Astrocyte (in vitro differentiated cells and primary cell): ENCODE measurements around the gene DLGAP1. TPM values are rescaled to one million over a fixed set of nuclear protein-coding genes. Genes with fewer than 3 reads are reported as not detected.

Experiments
- DNase-seq: peaks from one replicate; pipeline ENCODE4 v3.0.0-alpha.2; 2010; ENCODE audit warnings: low read depth
- FAIRE-seq: peaks from 2 replicates; lab custom pipeline; 2011; peaks lifted over from hg19 to GRCh38; lab: Jason Lieb, UNC
- H2AFZ ChIP-seq: 2 replicates; pipeline ENCODE4 v1.6.0; 2012; ENCODE audit warnings: low read depth, low read length, inconsistent platforms
- H3K27ac ChIP-seq: 2 replicates; pipeline ENCODE4 v1.5.1; 2011; ENCODE audit warnings: low read depth, low read length, inconsistent platforms
- H3K27me3 ChIP-seq: 2 replicates; pipeline ENCODE4 v1.6.0; 2011; ENCODE audit warnings: low read length, inconsistent platforms; ENCODE audit not compliant: insufficient read depth
- H3K36me3 ChIP-seq: 2 replicates; pipeline ENCODE4 v1.5.1; 2011; ENCODE audit warnings: low read length, inconsistent platforms; ENCODE audit not compliant: insufficient read depth
- H3K4me1 ChIP-seq: 2 replicates; pipeline ENCODE4 v1.5.1; 2011; ENCODE audit warnings: low read length, inconsistent platforms; ENCODE audit not compliant: insufficient read depth
- H3K4me2 ChIP-seq: 2 replicates; pipeline ENCODE4 v1.6.0; 2012; ENCODE audit warnings: low read length, inconsistent platforms
- H3K4me3 ChIP-seq: 2 replicates; pipeline ENCODE4 v1.5.1; 2011; ENCODE audit warnings: low read depth, mild to moderate bottlenecking, low read length, inconsistent platforms; ENCODE audit not compliant: insufficient read depth
- H3K79me2 ChIP-seq: 2 replicates; pipeline ENCODE4 v1.6.0; 2012; ENCODE audit warnings: mild to moderate bottlenecking, low read length, inconsistent platforms; ENCODE audit not compliant: insufficient read depth
- H3K9ac ChIP-seq: 2 replicates; pipeline ENCODE4 v1.6.0; 2012; ENCODE audit warnings: mild to moderate bottlenecking, low read length, inconsistent platforms
- H3K9me3 ChIP-seq: 2 replicates; pipeline ENCODE4 v1.5.1; 2012; ENCODE audit warnings: low read depth, mild to moderate bottlenecking, low read length, inconsistent platforms; ENCODE audit not compliant: insufficient read depth
- H4K20me1 ChIP-seq: 2 replicates; pipeline ENCODE4 v1.6.0; 2012; ENCODE audit warnings: low read length, inconsistent platforms; ENCODE audit not compliant: insufficient read depth
- H3K27ac Mint-ChIP-seq: one replicate; pipeline ENCODE4 v1.8.0; 2021; ENCODE audit warnings: mild to moderate bottlenecking, mixed read lengths; ENCODE audit not compliant: unreplicated experiment
- H3K27me3 Mint-ChIP-seq: one replicate; pipeline ENCODE4 v1.8.0; 2021; ENCODE audit warnings: low read depth, mixed read lengths; ENCODE audit not compliant: unreplicated experiment
- H3K36me3 Mint-ChIP-seq: one replicate; pipeline ENCODE4 v1.8.0; 2021; ENCODE audit warnings: low read depth, mixed read lengths; ENCODE audit not compliant: unreplicated experiment
- H3K4me1 Mint-ChIP-seq: one replicate; pipeline ENCODE4 v1.8.0; 2021; ENCODE audit warnings: low read depth, mixed read lengths; ENCODE audit not compliant: unreplicated experiment
- H3K4me3 Mint-ChIP-seq: one replicate; pipeline ENCODE4 v1.8.0; 2021; ENCODE audit warnings: mild to moderate bottlenecking, moderate library complexity, mixed read lengths; ENCODE audit not compliant: unreplicated experiment
- H3K9me3 Mint-ChIP-seq: one replicate; pipeline ENCODE4 v1.8.0; 2021; ENCODE audit warnings: mild to moderate bottlenecking, mixed read lengths; ENCODE audit not compliant: unreplicated experiment
- EZH2 ChIP-seq: IDR thresholded peaks from 2 replicates; pipeline ENCODE4 v1.6.1; 2012; ENCODE audit warnings: mild to moderate bottlenecking, low read length, inconsistent platforms; ENCODE audit not compliant: insufficient read depth
- total RNA-seq: library from RNA; stranded (reverse); gene quantifications from 2 replicates; pipeline ENCODE4 v1.2.1, GENCODE V29; 2021
- TF ChIP-seq, protein P1 (sequence below): IDR thresholded peaks from 2 replicates; pipeline ENCODE4 v1.5.1; 2011; ENCODE audit warnings: low read depth, mild to moderate bottlenecking, inconsistent platforms, low read length, moderate library complexity; ENCODE audit not compliant: insufficient read depth

The DLGAP1 gene
- total RNA-seq, 1 donor from 2014 or later: 2.3 TPM

DNA sequence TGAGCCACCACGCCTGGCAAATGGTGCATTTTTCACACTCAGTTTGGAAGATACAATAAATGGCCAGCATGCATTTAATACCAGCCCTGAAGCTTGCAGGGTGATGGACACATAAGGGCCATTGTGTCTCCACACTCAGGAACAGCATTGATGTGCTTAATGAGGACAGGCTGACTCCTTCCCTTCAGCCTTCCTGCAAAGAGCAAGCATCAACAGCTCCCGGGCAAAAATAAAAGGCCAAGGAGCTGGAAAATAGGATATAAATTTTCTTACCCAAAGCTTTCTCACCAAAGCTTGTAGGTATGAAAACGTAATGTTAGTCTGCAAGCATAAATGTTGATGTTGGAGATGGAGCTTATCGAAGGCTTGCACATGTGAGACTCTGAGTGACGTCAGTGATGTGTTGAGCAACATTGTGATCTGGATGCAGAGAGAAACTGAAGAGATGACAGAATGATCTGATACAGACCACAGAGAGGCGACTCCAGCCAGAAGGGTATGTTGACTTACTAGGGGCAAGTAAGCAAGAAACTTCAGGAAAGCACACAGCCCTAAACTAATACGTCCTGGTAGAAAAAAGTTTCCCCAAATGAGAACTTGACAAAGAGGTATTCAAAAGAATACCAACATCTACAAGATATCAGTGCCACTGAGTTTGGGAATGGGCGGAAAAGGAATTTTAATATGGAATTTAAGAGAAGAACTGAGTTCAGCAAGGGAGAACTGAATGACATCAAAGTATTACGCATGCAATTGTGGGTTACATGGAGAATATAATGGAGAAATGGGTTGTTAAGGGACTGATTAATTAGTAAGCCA lies 748.6 kb downstream of the DLGAP1 start:
- H3K4me1 ChIP-seq: no peaks in the 10 kb centered on the region
- DNase-seq (no peak), FAIRE-seq (no peak)
- H3K27me3 ChIP-seq: no peaks in the 10 kb centered on the region
- H3K27ac Mint-ChIP-seq: no peak overlapping the region
- H3K4me2 ChIP-seq: no peak overlapping the region
- no peaks in the 10 kb centered on the region for H3K36me3 ChIP-seq
- H3K9ac ChIP-seq: no peak overlapping the region
- no peaks in the 10 kb centered on the region for H4K20me1 ChIP-seq
- no peak overlapping the region for H3K27ac ChIP-seq
- no peak for TF ChIP-seq EZH2
- TF ChIP-seq, protein P1, sequence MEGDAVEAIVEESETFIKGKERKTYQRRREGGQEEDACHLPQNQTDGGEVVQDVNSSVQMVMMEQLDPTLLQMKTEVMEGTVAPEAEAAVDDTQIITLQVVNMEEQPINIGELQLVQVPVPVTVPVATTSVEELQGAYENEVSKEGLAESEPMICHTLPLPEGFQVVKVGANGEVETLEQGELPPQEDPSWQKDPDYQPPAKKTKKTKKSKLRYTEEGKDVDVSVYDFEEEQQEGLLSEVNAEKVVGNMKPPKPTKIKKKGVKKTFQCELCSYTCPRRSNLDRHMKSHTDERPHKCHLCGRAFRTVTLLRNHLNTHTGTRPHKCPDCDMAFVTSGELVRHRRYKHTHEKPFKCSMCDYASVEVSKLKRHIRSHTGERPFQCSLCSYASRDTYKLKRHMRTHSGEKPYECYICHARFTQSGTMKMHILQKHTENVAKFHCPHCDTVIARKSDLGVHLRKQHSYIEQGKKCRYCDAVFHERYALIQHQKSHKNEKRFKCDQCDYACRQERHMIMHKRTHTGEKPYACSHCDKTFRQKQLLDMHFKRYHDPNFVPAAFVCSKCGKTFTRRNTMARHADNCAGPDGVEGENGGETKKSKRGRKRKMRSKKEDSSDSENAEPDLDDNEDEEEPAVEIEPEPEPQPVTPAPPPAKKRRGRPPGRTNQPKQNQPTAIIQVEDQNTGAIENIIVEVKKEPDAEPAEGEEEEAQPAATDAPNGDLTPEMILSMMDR: no peak
- peaks cover 18% of the 10 kb centered on the region for H3K4me1 Mint-ChIP-seq
- no peaks in the 10 kb centered on the region for H3K79me2 ChIP-seq
- H2AFZ ChIP-seq: no peak overlapping the region
- no peaks in the 10 kb centered on the region for H3K9me3 Mint-ChIP-seq
- no peaks in the 10 kb centered on the region for H3K27me3 Mint-ChIP-seq
- H3K4me3 Mint-ChIP-seq: no peak overlapping the region
- H3K9me3 ChIP-seq: no peaks in the 10 kb centered on the region
- no peaks in the 10 kb centered on the region for H3K36me3 Mint-ChIP-seq
- no peak overlapping the region for H3K4me3 ChIP-seq

DNA sequence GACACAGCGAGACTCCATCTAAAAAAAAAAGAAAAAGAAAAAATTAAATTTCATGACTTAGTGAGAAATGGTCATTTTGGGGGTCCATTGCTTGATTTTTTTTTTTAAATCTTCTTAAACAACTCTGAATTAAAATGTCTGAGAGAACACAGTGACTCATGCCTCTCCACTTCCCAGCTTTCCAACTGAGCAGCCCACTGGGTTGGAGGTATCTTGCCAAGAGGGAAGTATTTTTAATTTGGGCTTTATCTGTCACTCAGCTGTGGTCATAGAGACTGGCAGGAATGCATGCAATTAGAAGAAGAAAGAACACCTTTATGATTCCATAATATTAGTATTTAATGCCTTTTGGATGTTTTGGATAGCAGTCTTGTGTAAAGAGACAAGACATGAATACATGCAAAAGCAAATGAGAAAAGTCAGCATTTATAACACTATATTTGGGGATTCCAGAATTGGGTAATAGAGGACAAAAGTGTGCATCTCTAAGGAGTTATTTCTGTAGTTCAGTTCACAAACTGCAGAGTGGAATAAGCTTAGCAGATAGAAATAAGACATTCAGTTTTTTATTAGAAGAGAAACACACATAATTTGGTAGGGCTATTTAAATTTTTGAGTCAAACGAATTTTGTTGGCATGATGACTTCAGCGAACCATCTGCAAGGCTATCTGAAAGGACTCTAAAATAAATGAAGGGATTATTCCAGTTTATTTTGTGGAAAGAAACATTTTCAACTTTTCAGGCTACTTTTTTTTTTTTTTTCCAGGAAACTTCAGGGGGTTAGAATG lies 750.4 kb downstream of the DLGAP1 start:
- Mint-ChIP-seq H3K27ac (no peak overlapping the region), H3K27me3 (no peaks in the 10 kb centered on the region), H3K9me3 (no peaks in the 10 kb centered on the region), H3K4me3 (no peak overlapping the region), H3K4me1 (peaks cover 15% of the 10 kb centered on the region), H3K36me3 (no peaks in the 10 kb centered on the region)
- DNase-seq (peak; percentile 44), FAIRE-seq (no peak)
- Histone ChIP-seq H3K4me1 (no peaks in the 10 kb centered on the region), H3K79me2 (no peaks in the 10 kb centered on the region), H2AFZ (no peak overlapping the region), H3K36me3 (no peaks in the 10 kb centered on the region), H3K27me3 (no peaks in the 10 kb centered on the region), H4K20me1 (no peaks in the 10 kb centered on the region), H3K4me3 (no peak overlapping the region), H3K27ac (no peak overlapping the region), H3K9me3 (no peaks in the 10 kb centered on the region), H3K9ac (no peak overlapping the region), H3K4me2 (no peak overlapping the region)
- TF ChIP-seq, protein P1: no peak
- no peak for TF ChIP-seq EZH2
